Breast epithelium (tissue), 4 donors: Measurements from ENCODE around the gene GRIN1. TPM values are rescaled to one million over a fixed set of nuclear protein-coding genes. Genes with fewer than 3 reads are reported as not detected.
A peak's percentile ranks its signal among the peaks of the same experiment; 100 is the strongest.

Experiments used
- DNase-seq, 2 donors: peaks; one replicate each; pipeline ENCODE4 v3.0.0-alpha.2; 2019; ENCODE audit warnings: low spot score in 2 of 2
- H3K27ac ChIP-seq, 2 donors: fragments of 200-600 bp; sonication (generic) in 1 of 2; one replicate each; pipeline ENCODE4 v1.5.1; 2016 to 2019; ENCODE audit warnings: mild to moderate bottlenecking in 1 of 2
- H3K27me3 ChIP-seq, 2 donors: fragments of 200-600 bp; sonication (generic) in 1 of 2; one replicate each; pipeline versions ENCODE4 v1.5.1 to v1.6.0; 2017 to 2019; ENCODE audit warnings: control low read depth in 1 of 2, mild to moderate bottlenecking in 1 of 2
- H3K36me3 ChIP-seq: fragments of 200-600 bp; one replicate; pipeline ENCODE4 v1.5.1; 2019
- H3K4me1 ChIP-seq, 2 donors: fragments of 200-600 bp; sonication (generic); one replicate each; pipeline ENCODE4 v1.5.1; 2016 to 2019; ENCODE audit warnings: control low read depth in 1 of 2
- H3K4me3 ChIP-seq, 3 donors: fragments of 200-600 bp; sonication (generic); 1 replicate in 2 of 3; 2 replicates in 1 of 3; pipeline ENCODE4 v1.5.1; 2016 to 2019; ENCODE audit warnings: mild to moderate bottlenecking in 3 of 3, moderate library complexity in 2 of 3
- H3K9me3 ChIP-seq, 2 donors: fragments of 200-600 bp; sonication (generic) in 1 of 2; one replicate each; pipeline ENCODE4 v1.5.1; 2016 to 2019; ENCODE audit warnings: control low read depth in 1 of 2
- POLR2A ChIP-seq: fragments of 450-650 bp; IDR thresholded peaks from one replicate; pipeline ENCODE4 v1.6.1; 2016; ENCODE audit warnings: antibody characterized with exemption, mild to moderate bottlenecking, moderate library complexity
- POLR2AphosphoS5 ChIP-seq, 3 donors: sonication (generic); formaldehyde crosslinking; IDR thresholded peaks; one replicate each; pipeline ENCODE4 v1.6.1; 2017; ENCODE audit warnings: antibody characterized with exemption in 3 of 3
- intact Hi-C: fragments of 100-400 bp; cut with DNase I; formaldehyde crosslinking; loops from one replicate; pipeline ENCODE4 v1.15.1; 2023; ENCODE audit warnings: low total_unique reads
- total RNA-seq, 3 donors: library from RNA; depleted of rRNA; stranded (reverse); fragments of >200 nt; gene quantifications; one replicate each; pipeline ENCODE4 v1.1.0, GENCODE V29; 2016
- TF ChIP-seq, protein P1 (sequence below), 3 donors: fragments of 450-650 bp; IDR thresholded peaks; one replicate each; pipeline ENCODE4 v1.5.1; 2016 to 2017; ENCODE audit warnings: antibody characterized with exemption in 3 of 3, mild to moderate bottlenecking in 3 of 3, moderate library complexity in 3 of 3

GRIN1 gene
- total RNA-seq, 3 donors from 2014 or later = 1.3 to 1.9 TPM; not detected in 1

- Histone ChIP-seq H3K27me3 (peaks cover 32 to 87% of the 10 kb centered on the region in 2 donors), H3K27ac (no peak overlapping the region), H3K4me1 (peaks cover 24 to 30% of the 10 kb centered on the region in 2 donors), H3K4me3 (peak overlapping the region in 1 of 3 donors; percentile 72), H3K9me3 (no peaks in the 10 kb centered on the region), H3K36me3 (no peaks in the 10 kb centered on the region)
- intact Hi-C loops = no loop called here
- TF ChIP-seq POLR2A (no peak), POLR2AphosphoS5 (IDR thresholded peaks at IDR 0.05) (no peak)
- TF ChIP-seq, protein P1, sequence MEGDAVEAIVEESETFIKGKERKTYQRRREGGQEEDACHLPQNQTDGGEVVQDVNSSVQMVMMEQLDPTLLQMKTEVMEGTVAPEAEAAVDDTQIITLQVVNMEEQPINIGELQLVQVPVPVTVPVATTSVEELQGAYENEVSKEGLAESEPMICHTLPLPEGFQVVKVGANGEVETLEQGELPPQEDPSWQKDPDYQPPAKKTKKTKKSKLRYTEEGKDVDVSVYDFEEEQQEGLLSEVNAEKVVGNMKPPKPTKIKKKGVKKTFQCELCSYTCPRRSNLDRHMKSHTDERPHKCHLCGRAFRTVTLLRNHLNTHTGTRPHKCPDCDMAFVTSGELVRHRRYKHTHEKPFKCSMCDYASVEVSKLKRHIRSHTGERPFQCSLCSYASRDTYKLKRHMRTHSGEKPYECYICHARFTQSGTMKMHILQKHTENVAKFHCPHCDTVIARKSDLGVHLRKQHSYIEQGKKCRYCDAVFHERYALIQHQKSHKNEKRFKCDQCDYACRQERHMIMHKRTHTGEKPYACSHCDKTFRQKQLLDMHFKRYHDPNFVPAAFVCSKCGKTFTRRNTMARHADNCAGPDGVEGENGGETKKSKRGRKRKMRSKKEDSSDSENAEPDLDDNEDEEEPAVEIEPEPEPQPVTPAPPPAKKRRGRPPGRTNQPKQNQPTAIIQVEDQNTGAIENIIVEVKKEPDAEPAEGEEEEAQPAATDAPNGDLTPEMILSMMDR (IDR thresholded peaks at IDR 0.05) = no peak
- no peak for DNase-seq
Observed at GRCh38 chr9:137166380-137167229, 27.7 kb downstream of the GRIN1 start.

- Histone ChIP-seq H3K27me3 (peaks cover 32 to 80% of the 10 kb centered on the region in 2 donors), H3K36me3 (no peaks in the 10 kb centered on the region), H3K27ac (no peak overlapping the region), H3K4me1 (peaks cover 30 to 35% of the 10 kb centered on the region in 2 donors), H3K9me3 (no peaks in the 10 kb centered on the region), H3K4me3 (peak overlapping the region in 2 of 3 donors; percentile 52 to 72)
- TF ChIP-seq POLR2AphosphoS5 (IDR thresholded peaks at IDR 0.05) (no peak), POLR2A (no peak)
- TF ChIP-seq, protein P1 (IDR thresholded peaks at IDR 0.05) = no peak
- DNase-seq = no peak
- intact Hi-C loops = no loop called here
Observed at GRCh38 chr9:137167277-137167746, 28.4 kb downstream of the GRIN1 start.

GRCh38 chr9:137167747-137168572 lies 29.0 kb downstream of the GRIN1 start:
- H3K27me3 ChIP-seq = peaks cover 32 to 74% of the 10 kb centered on the region in 2 donors
- TF ChIP-seq POLR2A (no peak), POLR2AphosphoS5 (IDR thresholded peaks at IDR 0.05) (no peak)
- TF ChIP-seq, protein P1 (IDR thresholded peaks at IDR 0.05) = no peak
- H3K9me3 ChIP-seq = no peaks in the 10 kb centered on the region
- peak overlapping the region; percentile 15 to 72 (median 52) for H3K4me3 ChIP-seq
- H3K4me1 ChIP-seq = peaks cover 33 to 35% of the 10 kb centered on the region in 2 donors
- DNase-seq = no peak
- H3K27ac ChIP-seq = peak overlapping the region; percentile 52 to 55
- H3K36me3 ChIP-seq = no peaks in the 10 kb centered on the region
- intact Hi-C loops = no loop called here

GRCh38 chr9:137168573-137168903 lies 29.6 kb downstream of the GRIN1 start:
- peak overlapping the region; percentile 15 to 72 (median 52) for H3K4me3 ChIP-seq
- intact Hi-C loops = no loop called here

More at GRCh38 chr9:137168573-137168903, 29.6 kb downstream of the GRIN1 start:
- peak overlapping the region; percentile 52 to 55 for H3K27ac ChIP-seq
- peaks cover 32 to 68% of the 10 kb centered on the region in 2 donors for H3K27me3 ChIP-seq
- H3K4me1 ChIP-seq = peaks cover 31 to 38% of the 10 kb centered on the region in 2 donors
- no peaks in the 10 kb centered on the region for H3K36me3 ChIP-seq
- TF ChIP-seq, protein P1 (IDR thresholded peaks at IDR 0.05) = no peak
- no peak for TF ChIP-seq POLR2A
- TF ChIP-seq POLR2AphosphoS5 (IDR thresholded peaks at IDR 0.05) = no peak
- H3K9me3 ChIP-seq = no peaks in the 10 kb centered on the region
- no peak for DNase-seq
